Activated T-cell treated with anti-CD3 and anti-CD28 coated beads for 1 hour (primary cell): Measurements from ENCODE around the gene ICAM5.
"Not testable (repeated sequence)": the region's sequence is repeated elsewhere in the genome, so short reads cannot be mapped to it uniquely, and the experiment has no call there.

Source experiments
- DNase-seq: peaks from one replicate; pipeline ENCODE4 v3.0.0-alpha.2; 2020; ENCODE audit warnings: low read depth

Gene ICAM5, protein sequence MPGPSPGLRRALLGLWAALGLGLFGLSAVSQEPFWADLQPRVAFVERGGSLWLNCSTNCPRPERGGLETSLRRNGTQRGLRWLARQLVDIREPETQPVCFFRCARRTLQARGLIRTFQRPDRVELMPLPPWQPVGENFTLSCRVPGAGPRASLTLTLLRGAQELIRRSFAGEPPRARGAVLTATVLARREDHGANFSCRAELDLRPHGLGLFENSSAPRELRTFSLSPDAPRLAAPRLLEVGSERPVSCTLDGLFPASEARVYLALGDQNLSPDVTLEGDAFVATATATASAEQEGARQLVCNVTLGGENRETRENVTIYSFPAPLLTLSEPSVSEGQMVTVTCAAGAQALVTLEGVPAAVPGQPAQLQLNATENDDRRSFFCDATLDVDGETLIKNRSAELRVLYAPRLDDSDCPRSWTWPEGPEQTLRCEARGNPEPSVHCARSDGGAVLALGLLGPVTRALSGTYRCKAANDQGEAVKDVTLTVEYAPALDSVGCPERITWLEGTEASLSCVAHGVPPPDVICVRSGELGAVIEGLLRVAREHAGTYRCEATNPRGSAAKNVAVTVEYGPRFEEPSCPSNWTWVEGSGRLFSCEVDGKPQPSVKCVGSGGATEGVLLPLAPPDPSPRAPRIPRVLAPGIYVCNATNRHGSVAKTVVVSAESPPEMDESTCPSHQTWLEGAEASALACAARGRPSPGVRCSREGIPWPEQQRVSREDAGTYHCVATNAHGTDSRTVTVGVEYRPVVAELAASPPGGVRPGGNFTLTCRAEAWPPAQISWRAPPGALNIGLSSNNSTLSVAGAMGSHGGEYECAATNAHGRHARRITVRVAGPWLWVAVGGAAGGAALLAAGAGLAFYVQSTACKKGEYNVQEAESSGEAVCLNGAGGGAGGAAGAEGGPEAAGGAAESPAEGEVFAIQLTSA

GRCh38 chr19:10289836-10290356 is at the start of gene ICAM5:
Gene ICAM5, plus strand, starts transcription at chr19:10289952. Its CDS starts 92 bp downstream, at chr19:10290044.
- DNase-seq: no peak

- DNase-seq: not testable (repeated sequence)
Measured at GRCh38 chr19:10241826-10242449, 47.8 kb upstream of the ICAM5 start.

DNA sequence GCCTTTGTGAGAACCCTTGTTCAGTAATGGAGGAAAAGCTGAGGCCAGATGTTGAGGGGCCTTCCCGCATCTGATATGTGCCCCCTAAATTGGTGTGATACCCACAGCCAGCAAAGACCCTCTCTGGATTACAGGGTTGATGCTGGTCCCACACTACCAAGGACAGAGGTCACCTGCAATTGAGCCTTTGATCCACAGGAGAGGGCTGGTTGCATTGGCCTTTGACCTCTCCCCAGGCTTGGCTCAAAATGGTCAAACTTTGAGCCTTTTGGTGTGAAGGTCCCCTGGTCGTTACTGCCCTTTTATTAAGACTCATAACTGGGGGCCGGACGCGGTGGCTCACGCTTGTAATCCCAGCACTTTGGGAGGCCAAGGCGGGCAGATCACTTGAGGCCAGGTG is 46.1 kb upstream of the ICAM5 start:
- no peak for DNase-seq

DNA sequence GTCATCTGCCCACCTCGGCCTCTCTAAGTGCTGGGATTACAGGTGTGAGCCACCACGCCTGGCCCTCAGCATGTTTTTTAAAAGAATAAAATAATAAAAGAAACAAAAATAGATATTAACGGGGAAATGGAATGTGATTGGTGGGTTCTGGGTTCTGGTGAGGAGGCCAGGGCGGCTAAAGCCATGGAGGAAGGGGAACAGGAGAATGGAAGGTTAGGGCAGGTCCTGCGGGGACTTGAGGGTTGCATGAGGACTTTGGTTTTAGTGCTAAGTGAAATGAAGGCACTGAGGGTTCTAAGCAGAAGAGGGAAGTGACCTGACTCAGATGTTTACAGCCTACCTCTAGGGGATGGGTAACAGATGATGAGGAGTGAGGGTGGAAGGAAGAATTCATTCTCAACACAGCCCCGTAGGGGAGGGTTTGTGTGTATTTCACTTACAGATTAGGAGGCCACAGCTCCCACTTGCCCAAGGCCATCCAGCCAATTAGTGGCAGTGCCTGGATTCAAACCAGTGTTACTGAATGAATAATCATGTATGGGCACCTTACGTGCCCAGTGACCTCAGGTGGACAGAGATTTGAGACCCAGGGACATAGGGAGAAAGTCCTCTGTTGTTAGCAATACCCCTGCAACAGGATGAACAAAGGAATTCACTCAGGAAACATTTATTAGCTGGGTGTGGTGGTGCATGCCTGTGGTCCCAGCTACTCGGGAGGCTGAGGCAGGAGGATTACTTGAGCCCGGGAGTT is 44.4 kb upstream of the ICAM5 start:
- DNase-seq: no peak

GRCh38 chr19:10246511-10246910 is 43.2 kb upstream of the ICAM5 start:
- no peak for DNase-seq

- DNase-seq: peak; percentile 89
Measured at GRCh38 chr19:10251792-10252694, 37.7 kb upstream of the ICAM5 start, which contains the start of gene MRPL4. Gene MRPL4, plus strand, starts transcription at chr19:10252214. Its CDS starts 40 bp downstream, at chr19:10252254.

GRCh38 chr19:10252707-10253106 is 37.0 kb upstream of the ICAM5 start:
- DNase-seq: no peak

DNA sequence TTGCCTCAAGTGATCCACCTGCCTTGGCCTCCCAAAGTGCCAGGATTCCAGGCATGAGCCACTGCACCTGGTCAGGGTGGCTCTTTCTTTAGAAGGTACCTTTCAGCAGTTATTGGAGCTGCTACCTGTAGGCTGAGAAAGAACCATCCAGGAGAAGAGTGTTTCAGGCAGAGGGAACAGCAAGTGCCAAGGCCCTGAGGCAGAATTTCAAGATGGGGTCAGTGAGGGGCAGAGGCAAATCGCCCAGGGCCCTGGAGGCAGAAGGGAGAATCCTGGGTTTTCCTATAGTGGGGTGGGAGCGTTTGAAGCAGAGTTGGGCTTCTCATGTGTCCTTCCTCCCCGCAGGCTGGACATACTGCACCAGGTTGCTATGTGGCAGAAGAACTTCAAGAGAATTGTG is 35.5 kb upstream of the ICAM5 start:
- no peak for DNase-seq

GRCh38 chr19:10255358-10255757 is 34.4 kb upstream of the ICAM5 start:
- DNase-seq: no peak

GRCh38 chr19:10256551-10256950 is 33.2 kb upstream of the ICAM5 start:
- DNase-seq: no peak

GRCh38 chr19:10256970-10257615 is 32.7 kb upstream of the ICAM5 start:
- no peak for DNase-seq

GRCh38 chr19:10258080-10258710 is 31.6 kb upstream of the ICAM5 start:
- DNase-seq: no peak

DNA sequence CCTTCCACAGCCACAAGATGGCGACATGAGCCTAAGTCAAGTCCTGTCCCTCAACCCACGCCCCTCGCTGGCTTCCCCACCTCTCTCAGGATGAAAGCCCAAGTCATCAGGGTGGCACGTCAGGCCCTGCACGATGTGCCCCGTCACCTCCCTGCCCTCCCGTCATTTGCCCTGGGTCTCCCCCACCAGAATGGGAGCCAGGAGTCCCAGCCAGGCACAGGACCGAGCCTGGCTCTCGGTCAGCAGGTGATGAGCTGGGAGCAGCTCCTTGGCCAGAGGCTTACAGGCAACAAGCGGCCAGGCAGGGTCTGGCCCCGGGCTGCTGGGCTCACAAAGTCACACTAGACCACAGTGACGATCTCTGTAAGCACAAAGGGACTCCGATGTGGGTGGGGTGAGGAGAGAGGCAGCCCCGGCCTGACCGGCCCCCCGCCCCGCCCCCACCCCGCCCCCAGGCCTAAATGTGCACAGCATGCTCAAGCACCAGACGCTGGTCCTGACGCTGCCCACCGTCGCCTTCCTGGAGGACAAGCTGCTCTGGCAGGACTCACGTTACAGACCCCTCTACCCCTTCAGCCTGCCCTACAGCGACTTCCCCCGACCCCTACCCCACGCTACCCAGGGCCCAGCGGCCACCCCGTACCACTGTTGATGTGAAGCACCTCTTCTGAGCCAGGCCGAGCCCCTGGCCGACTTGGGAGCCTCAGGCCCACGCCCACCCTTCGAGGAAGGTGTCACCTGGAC is 30.4 kb upstream of the ICAM5 start:
- DNase-seq: peak; percentile 76

- no peak for DNase-seq
Measured at GRCh38 chr19:10260141-10260584, 29.6 kb upstream of the ICAM5 start.

DNA sequence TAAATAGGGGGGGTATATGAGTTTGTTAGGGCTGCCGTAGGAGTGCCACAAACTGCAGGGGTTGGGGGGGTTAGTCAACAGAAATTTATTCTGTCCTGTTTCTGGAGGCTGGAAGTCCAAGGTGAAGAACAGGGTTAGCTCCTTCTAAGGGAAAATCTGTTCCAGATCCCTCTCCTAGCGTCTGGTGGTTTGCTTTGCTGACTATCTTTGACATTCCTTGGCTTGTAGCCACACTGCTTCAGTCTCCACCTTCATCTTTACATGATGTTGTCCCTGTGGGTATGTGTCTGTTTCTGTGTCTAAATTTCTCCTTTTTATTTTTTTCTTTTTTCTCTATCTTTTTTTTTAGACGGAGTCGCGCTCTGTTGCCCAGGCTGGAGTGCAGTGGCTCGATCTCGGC is 27.0 kb upstream of the ICAM5 start:
- no peak for DNase-seq

DNA sequence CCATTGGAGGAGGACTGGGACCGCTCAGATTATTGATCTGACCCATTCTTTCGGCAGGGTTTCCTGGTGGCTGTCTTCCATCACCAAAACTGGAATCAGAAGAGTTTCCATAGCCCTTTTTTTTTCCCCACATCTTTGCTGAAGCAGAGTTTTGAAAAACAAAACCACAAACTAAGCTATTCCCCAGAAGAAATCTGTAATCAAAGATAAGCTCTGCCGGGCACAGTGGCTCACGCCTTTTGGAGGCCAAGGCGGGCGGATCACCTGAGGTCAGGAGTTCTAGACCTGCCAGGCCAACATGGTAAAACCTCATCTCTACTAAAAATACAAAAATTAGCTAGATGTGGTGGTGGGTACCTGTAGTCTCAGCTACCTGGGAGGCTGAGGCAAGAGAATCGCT is 23.0 kb upstream of the ICAM5 start:
- DNase-seq: no peak

DNA sequence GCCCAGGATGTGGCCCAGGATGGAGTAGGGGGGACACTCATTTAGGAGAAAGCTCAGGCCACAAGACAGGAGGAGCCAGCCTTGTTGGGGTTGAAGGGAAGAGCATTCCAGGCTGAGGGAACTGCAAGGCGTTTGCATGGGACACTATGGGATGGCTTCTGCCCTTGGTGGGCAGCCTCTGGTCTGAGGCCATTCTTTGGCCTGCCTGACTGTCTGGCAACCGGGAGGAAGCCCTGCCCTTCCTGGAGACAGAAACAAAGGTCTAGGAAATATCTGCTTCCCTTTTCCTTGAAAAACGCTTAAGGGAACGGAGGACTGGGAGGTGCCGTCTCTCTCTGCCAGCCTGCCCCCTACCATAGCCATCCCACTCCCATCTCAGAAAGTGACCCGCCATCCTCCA is 21.7 kb upstream of the ICAM5 start:
- no peak for DNase-seq

GRCh38 chr19:10269333-10270179 is 20.2 kb upstream of the ICAM5 start:
- peak; percentile 87 for DNase-seq
